IMR-90 (cell line): ENCODE results near the gene PRDM5. TPM values are rescaled to one million over a fixed set of nuclear protein-coding genes. Genes with fewer than 3 reads are reported as not detected.

Source experiments
- ATAC-seq: fragments of 200-7000 bp; cut with Tn5 transposase; 2 replicates; pipeline ENCODE4 v1.9.1; 2020; ENCODE audit warnings: low read depth, mild to moderate bottlenecking, moderate library complexity
- BruUV-seq: library from RNA; stranded (reverse); fragments of 400-500 nt; replicated peaks from 2 replicates; lab custom pipeline; 2021; lab: Mats Ljungman, UMichigan
- CTCF ChIA-PET: fragments of 300-600 bp; formaldehyde crosslinking; extraction: SDS; loops from one replicate; lab custom pipeline; 2021; ENCODE audit warnings: antibody characterized with exemption; lab: Yijun Ruan, JAX
- POLR2A ChIA-PET: fragments of 300-600 bp; sonication (Branson Sonifier 250); formaldehyde crosslinking; loops from one replicate; lab custom pipeline; 2022; ENCODE audit warnings: antibody characterized with exemption; ENCODE audit not compliant: unreplicated experiment; lab: Charles Lee
- DNase-seq: peaks from one replicate; pipeline ENCODE4 v3.0.0; 2013
- H2AFZ ChIP-seq: replicated peaks from 2 replicates; pipeline ENCODE3; 2013; ENCODE audit warnings: low read length, mild to moderate bottlenecking; ENCODE audit not compliant: poor library complexity
- H2AK5ac ChIP-seq: 2 replicates; pipeline ENCODE4 v1.6.1; 2013; ENCODE audit warnings: low read depth, low read length, inconsistent platforms
- H2AK9ac ChIP-seq: replicated peaks from 2 replicates; pipeline ENCODE3; 2013; ENCODE audit warnings: mild to moderate bottlenecking, low read depth, low read length, moderate library complexity; ENCODE audit not compliant: poor library complexity
- H2BK120ac ChIP-seq: 2 replicates; pipeline ENCODE4 v1.6.1; 2013; ENCODE audit warnings: low read depth, low read length, inconsistent platforms
- H2BK15ac ChIP-seq: 3 replicates; pipeline ENCODE4 v1.6.1; 2013; ENCODE audit warnings: low read depth, low read length, inconsistent platforms
- H2BK20ac ChIP-seq: 2 replicates; pipeline ENCODE4 v1.6.1; 2013; ENCODE audit warnings: low read depth, mild to moderate bottlenecking, inconsistent platforms, low read length, moderate library complexity
- H2BK5ac ChIP-seq: 2 replicates; pipeline ENCODE4 v1.6.1; 2013; ENCODE audit warnings: mild to moderate bottlenecking, low read depth, low read length, inconsistent platforms; ENCODE audit not compliant: poor library complexity, severe bottlenecking
- H3K14ac ChIP-seq: replicated peaks from 2 replicates; pipeline ENCODE4 v1.6.1; 2013; ENCODE audit warnings: low read depth, low read length, inconsistent platforms
- H3K18ac ChIP-seq: 2 replicates; pipeline ENCODE4 v1.6.1; 2013; ENCODE audit warnings: low read depth, low read length, control low read depth
- H3K23ac ChIP-seq: 2 replicates; pipeline ENCODE4 v1.6.1; 2013; ENCODE audit warnings: low read depth, low read length, inconsistent platforms
- H3K27ac ChIP-seq: 2 replicates; pipeline ENCODE4 v1.5.1; 2013; ENCODE audit warnings: mild to moderate bottlenecking, control low read depth, low read length; ENCODE audit not compliant: insufficient read depth
- H3K27me3 ChIP-seq: 2 replicates; pipeline ENCODE4 v1.6.1; 2013; ENCODE audit warnings: low read length; ENCODE audit not compliant: control insufficient read depth, insufficient read depth
- H3K36me3 ChIP-seq: 2 replicates; pipeline ENCODE4 v1.6.1; 2013; ENCODE audit warnings: low read length, mixed read lengths; ENCODE audit not compliant: control insufficient read depth, insufficient read depth
- H3K4ac ChIP-seq: 2 replicates; pipeline ENCODE4 v1.6.1; 2013; ENCODE audit warnings: low read depth, low read length, inconsistent platforms
- H3K4me1 ChIP-seq: 2 replicates; pipeline ENCODE4 v1.6.1; 2013; ENCODE audit warnings: low read length, mixed read lengths; ENCODE audit not compliant: control insufficient read depth, insufficient read depth
- H3K4me2 ChIP-seq: 2 replicates; pipeline ENCODE4 v1.6.1; 2013; ENCODE audit warnings: low read depth, mild to moderate bottlenecking, control low read depth, low read length, moderate library complexity
- H3K4me3 ChIP-seq: 2 replicates; pipeline ENCODE4 v1.5.1; 2013; ENCODE audit warnings: low read depth, mild to moderate bottlenecking, control low read depth, low read length, moderate library complexity; ENCODE audit not compliant: insufficient read depth
- H3K56ac ChIP-seq: 2 replicates; pipeline ENCODE4 v1.6.1; 2013; ENCODE audit warnings: low read length, inconsistent platforms; ENCODE audit not compliant: insufficient read depth; ENCODE audit errors: extremely low read depth
- H3K79me1 ChIP-seq, 2 experiments: 2 replicates each; pipeline ENCODE4 v1.6.1; 2013; ENCODE audit warnings: low read length in 2 of 2, inconsistent platforms in 1 of 2, low read depth in 1 of 2
- H3K9ac ChIP-seq: 2 replicates; pipeline ENCODE4 v1.6.1; 2013; ENCODE audit warnings: low read depth, low read length, control low read depth
- H3K9me1 ChIP-seq: 2 replicates; pipeline ENCODE4 v1.6.1; 2013; ENCODE audit warnings: low read length, inconsistent platforms; ENCODE audit not compliant: insufficient read depth
- H3K9me3 ChIP-seq: 2 replicates; pipeline ENCODE4 v1.6.1; 2013; ENCODE audit warnings: low read length; ENCODE audit not compliant: control insufficient read depth, insufficient read depth
- H4K20me1 ChIP-seq: 2 replicates; pipeline ENCODE4 v1.6.1; 2013; ENCODE audit warnings: low read length, inconsistent platforms; ENCODE audit not compliant: insufficient read depth
- H4K5ac ChIP-seq: 2 replicates; pipeline ENCODE4 v1.6.1; 2013; ENCODE audit warnings: mild to moderate bottlenecking, low read depth, low read length, control low read depth
- H4K8ac ChIP-seq, 2 experiments: 2 replicates each; pipeline ENCODE4 v1.6.1; 2013; ENCODE audit warnings: low read depth in 2 of 2, low read length in 2 of 2, control low read depth in 1 of 2, inconsistent platforms in 1 of 2
- H4K91ac ChIP-seq: 2 replicates; pipeline ENCODE4 v1.6.1; 2013; ENCODE audit warnings: low read depth, low read length, inconsistent platforms; ENCODE audit not compliant: insufficient read depth
- BHLHE40 ChIP-seq: fragments of 150-350 bp; IDR thresholded peaks from 2 replicates; pipeline ENCODE4 v1.6.1; 2016; ENCODE audit warnings: mild to moderate bottlenecking, low read depth, low read length
- CEBPB ChIP-seq: IDR thresholded peaks from 2 replicates; pipeline ENCODE4 v1.6.1; 2012; ENCODE audit warnings: low read depth, low read length, improper control_type of control experiment
- CHD1 ChIP-seq: IDR thresholded peaks from 2 replicates; pipeline ENCODE4 v1.6.1; 2012; ENCODE audit warnings: low read depth, low read length, improper control_type of control experiment
- MAFK ChIP-seq: IDR thresholded peaks from 2 replicates; pipeline ENCODE4 v1.6.1; 2012; ENCODE audit warnings: low read depth, low read length, improper control_type of control experiment
- MAZ ChIP-seq: IDR thresholded peaks from 2 replicates; pipeline ENCODE4 v1.6.1; 2012; ENCODE audit warnings: low read depth, mild to moderate bottlenecking, low read length, improper control_type of control experiment, moderate library complexity, borderline replicate concordance
- NFE2L2 ChIP-seq: fragments of 150-350 bp; IDR thresholded peaks from 2 replicates; pipeline ENCODE4 v1.6.1; 2016; ENCODE audit warnings: low read depth, mild to moderate bottlenecking, low read length
- POLR2A ChIP-seq: IDR thresholded peaks from 2 replicates; pipeline ENCODE4 v1.6.1; 2012; ENCODE audit warnings: mild to moderate bottlenecking, low read depth, low read length
- RAD21 ChIP-seq: IDR thresholded peaks from 2 replicates; pipeline ENCODE4 v1.6.1; 2012; ENCODE audit warnings: low read length, improper control_type of control experiment
- RCOR1 ChIP-seq: IDR thresholded peaks from 2 replicates; pipeline ENCODE4 v1.6.1; 2012; ENCODE audit warnings: mild to moderate bottlenecking, low read length, improper control_type of control experiment; ENCODE audit not compliant: insufficient replicate concordance
- RFX5 ChIP-seq: IDR thresholded peaks from 2 replicates; pipeline ENCODE4 v1.8.0; 2012; ENCODE audit warnings: low read depth, mild to moderate bottlenecking, low read length, moderate library complexity
- SMC3 ChIP-seq: fragments of 150-350 bp; IDR thresholded peaks from 2 replicates; pipeline ENCODE4 v1.6.1; 2016; ENCODE audit warnings: low read depth, mild to moderate bottlenecking, antibody characterized with exemption, low read length, moderate library complexity
- dilution Hi-C: fragments of 300-500 bp; cut with HindIII; formaldehyde crosslinking; loops from one replicate; pipeline ENCODE4 v1.14.3; 2018; ENCODE audit warnings: low sequenced_read_pairs; ENCODE audit not compliant: unreplicated experiment
- in situ Hi-C: fragments of 300-500 bp; cut with MboI; formaldehyde crosslinking; loops from 3 replicates; pipeline ENCODE4 v1.14.3; 2019; ENCODE audit warnings: low sequenced_read_pairs, inconsistent platforms, mixed read lengths
- intact Hi-C: fragments of 100-400 bp; cut with micrococcal nuclease; formaldehyde crosslinking; loops from 2 replicates; pipeline ENCODE4 v1.10.0; 2022
- polyA plus RNA-seq, 3 experiments: library from polyadenylated mRNA; depleted of rRNA; stranded (reverse); fragments of >200 nt; gene quantifications; 2 replicates each; pipeline ENCODE4 v1.2.3, GENCODE V29; 2012; ENCODE audit warnings: low replicate concordance in 1 of 3
- total RNA-seq: library from RNA; depleted of rRNA; stranded (reverse); fragments of >200 nt; gene quantifications from 2 replicates; pipeline ENCODE4 v1.2.3, GENCODE V29; 2012
- TF ChIP-seq, protein P1 (sequence below): conservative IDR thresholded peaks from 2 replicates; pipeline ENCODE4 v1.5.1; 2012; ENCODE audit warnings: mild to moderate bottlenecking, low read depth, low read length, improper control_type of control experiment
- TF ChIP-seq, protein P2 (sequence below): fragments of 150-350 bp; IDR thresholded peaks from 2 replicates; pipeline ENCODE4 v1.6.1; 2016; ENCODE audit warnings: low read depth, mild to moderate bottlenecking, low read length, moderate library complexity, borderline replicate concordance

The PRDM5 gene
- total and polyA plus RNA-seq, 2 of the 4 experiments (the other 2 are of a cell fraction), result 4.1 to 10.8 TPM

DNA sequence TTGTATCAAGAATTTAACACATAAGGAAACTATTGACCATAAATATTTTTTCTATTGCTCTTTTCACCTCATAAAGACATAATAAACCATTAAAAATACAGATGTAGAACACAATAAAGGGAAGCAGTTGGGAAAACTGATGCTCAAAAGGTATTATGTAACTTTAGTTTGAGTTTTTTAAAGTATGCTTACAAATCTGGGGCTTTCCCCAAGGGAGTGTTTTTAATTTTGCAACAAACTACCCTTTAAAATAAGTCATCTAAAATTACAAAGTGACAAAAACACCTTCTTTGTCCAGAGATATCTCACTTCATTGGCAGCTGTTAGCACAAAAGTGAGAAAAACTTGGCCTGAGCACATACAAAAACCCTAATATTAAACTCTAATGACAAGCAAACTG, 55.0 kb downstream of the PRDM5 start:
- dilution Hi-C loops (no loop called here), intact Hi-C loops (no loop called here), in situ Hi-C loops (no loop called here)
- no peak overlapping the region for H2AFZ ChIP-seq
- no peak overlapping the region for H3K4me2 ChIP-seq
- no TSS peak for BruUV-seq
- no peak overlapping the region for H3K9ac ChIP-seq
- no peak overlapping the region for H3K27ac ChIP-seq
- H2BK15ac ChIP-seq, result no peak overlapping the region
- H3K9me1 ChIP-seq, result 0 out of 2 replicates have a peak, but pooled peaks cover 3% of the 10 kb centered on the region
- ATAC-seq, result no peak
- no peak overlapping the region for H3K23ac ChIP-seq
- no peaks in the 10 kb centered on the region for H3K9me3 ChIP-seq
- H3K79me1 ChIP-seq, result no peaks in the 10 kb centered on the region
- H3K4me3 ChIP-seq, result no peak overlapping the region
- H3K27me3 ChIP-seq, result no peaks in the 10 kb centered on the region
- CTCF ChIA-PET, result interaction anchor here (0.6 kb wide), 1 partner anchor 974 kb away, joined by 7 read pairs; no protein-coding TSS in a partner anchor
- no peak overlapping the region for H3K18ac ChIP-seq
- H2BK20ac ChIP-seq, result no peak overlapping the region
- TF ChIP-seq MAZ, result no peak
- TF ChIP-seq, protein P1, sequence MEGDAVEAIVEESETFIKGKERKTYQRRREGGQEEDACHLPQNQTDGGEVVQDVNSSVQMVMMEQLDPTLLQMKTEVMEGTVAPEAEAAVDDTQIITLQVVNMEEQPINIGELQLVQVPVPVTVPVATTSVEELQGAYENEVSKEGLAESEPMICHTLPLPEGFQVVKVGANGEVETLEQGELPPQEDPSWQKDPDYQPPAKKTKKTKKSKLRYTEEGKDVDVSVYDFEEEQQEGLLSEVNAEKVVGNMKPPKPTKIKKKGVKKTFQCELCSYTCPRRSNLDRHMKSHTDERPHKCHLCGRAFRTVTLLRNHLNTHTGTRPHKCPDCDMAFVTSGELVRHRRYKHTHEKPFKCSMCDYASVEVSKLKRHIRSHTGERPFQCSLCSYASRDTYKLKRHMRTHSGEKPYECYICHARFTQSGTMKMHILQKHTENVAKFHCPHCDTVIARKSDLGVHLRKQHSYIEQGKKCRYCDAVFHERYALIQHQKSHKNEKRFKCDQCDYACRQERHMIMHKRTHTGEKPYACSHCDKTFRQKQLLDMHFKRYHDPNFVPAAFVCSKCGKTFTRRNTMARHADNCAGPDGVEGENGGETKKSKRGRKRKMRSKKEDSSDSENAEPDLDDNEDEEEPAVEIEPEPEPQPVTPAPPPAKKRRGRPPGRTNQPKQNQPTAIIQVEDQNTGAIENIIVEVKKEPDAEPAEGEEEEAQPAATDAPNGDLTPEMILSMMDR, result no peak
- TF ChIP-seq CEBPB, result no peak
- TF ChIP-seq, protein P2, sequence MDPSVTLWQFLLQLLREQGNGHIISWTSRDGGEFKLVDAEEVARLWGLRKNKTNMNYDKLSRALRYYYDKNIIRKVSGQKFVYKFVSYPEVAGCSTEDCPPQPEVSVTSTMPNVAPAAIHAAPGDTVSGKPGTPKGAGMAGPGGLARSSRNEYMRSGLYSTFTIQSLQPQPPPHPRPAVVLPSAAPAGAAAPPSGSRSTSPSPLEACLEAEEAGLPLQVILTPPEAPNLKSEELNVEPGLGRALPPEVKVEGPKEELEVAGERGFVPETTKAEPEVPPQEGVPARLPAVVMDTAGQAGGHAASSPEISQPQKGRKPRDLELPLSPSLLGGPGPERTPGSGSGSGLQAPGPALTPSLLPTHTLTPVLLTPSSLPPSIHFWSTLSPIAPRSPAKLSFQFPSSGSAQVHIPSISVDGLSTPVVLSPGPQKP, result no peak
- no peak for TF ChIP-seq BHLHE40
- TF ChIP-seq RAD21, result no peak
- no peak for TF ChIP-seq MAFK
- TF ChIP-seq RFX5, result no peak
- TF ChIP-seq NFE2L2, result no peak
- TF ChIP-seq SMC3, result no peak
- TF ChIP-seq CHD1, result no peak
- no peak for TF ChIP-seq POLR2A
- TF ChIP-seq RCOR1, result no peak
- H4K91ac ChIP-seq, result no peak overlapping the region
- no peak overlapping the region for H4K8ac ChIP-seq
- no peak for DNase-seq
- H3K4ac ChIP-seq, result no peak overlapping the region
- H2BK5ac ChIP-seq, result no peak overlapping the region
- H4K5ac ChIP-seq, result no peak overlapping the region
- no peak overlapping the region for H3K56ac ChIP-seq
- POLR2A ChIA-PET, result no interaction called here
- H4K20me1 ChIP-seq, result no peaks in the 10 kb centered on the region; the same call in 1 of the 2 replicates
- no peaks in the 10 kb centered on the region for H3K36me3 ChIP-seq
- no peak overlapping the region for H2BK120ac ChIP-seq
- H3K14ac ChIP-seq, result no peak overlapping the region
- H2AK9ac ChIP-seq, result no peak overlapping the region
- peaks cover 4% of the 10 kb centered on the region; the same call in 1 of the 2 replicates for H3K4me1 ChIP-seq
- H2AK5ac ChIP-seq, result no peak overlapping the region
